ENCODE results near the gene EPX. TPM values are rescaled to one million over a fixed set of nuclear protein-coding genes. Genes with fewer than 3 reads are reported as not detected.

The EPX gene
- total RNA-seq, 2 donors from 2014 or later: not detected

DNA sequence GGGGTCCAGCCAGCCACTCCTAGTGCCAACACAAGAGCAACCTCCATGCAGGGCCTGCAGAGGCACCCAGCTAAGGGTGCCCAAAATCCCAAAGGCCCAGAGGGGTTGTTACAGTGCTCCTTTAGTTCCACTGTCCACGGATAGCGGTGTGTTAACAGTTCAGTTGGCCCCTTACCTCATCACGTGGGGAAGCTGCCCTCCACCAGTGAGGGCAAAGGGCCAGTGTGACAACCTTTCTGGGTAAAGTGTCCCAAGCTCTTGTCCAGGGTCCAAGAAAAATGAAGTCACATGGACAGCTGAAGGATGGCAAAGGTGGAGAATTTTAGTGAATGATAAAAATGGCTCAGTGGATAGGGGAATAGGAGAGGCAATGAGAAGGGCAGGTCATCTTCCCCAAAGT lies 35.2 kb downstream of the EPX start:
- no peak for ATAC-seq
- TF ChIP-seq, protein P1, sequence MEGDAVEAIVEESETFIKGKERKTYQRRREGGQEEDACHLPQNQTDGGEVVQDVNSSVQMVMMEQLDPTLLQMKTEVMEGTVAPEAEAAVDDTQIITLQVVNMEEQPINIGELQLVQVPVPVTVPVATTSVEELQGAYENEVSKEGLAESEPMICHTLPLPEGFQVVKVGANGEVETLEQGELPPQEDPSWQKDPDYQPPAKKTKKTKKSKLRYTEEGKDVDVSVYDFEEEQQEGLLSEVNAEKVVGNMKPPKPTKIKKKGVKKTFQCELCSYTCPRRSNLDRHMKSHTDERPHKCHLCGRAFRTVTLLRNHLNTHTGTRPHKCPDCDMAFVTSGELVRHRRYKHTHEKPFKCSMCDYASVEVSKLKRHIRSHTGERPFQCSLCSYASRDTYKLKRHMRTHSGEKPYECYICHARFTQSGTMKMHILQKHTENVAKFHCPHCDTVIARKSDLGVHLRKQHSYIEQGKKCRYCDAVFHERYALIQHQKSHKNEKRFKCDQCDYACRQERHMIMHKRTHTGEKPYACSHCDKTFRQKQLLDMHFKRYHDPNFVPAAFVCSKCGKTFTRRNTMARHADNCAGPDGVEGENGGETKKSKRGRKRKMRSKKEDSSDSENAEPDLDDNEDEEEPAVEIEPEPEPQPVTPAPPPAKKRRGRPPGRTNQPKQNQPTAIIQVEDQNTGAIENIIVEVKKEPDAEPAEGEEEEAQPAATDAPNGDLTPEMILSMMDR (IDR thresholded peaks at IDR 0.05): no peak
- no peak for TF ChIP-seq POLR2A (IDR thresholded peaks at IDR 0.05)
- Histone ChIP-seq H3K4me3 (no peak overlapping the region), H3K27ac (no peak overlapping the region), H3K27me3 (no peaks in the 10 kb centered on the region), H3K36me3 (replicated peaks in 1 of 2; ENCODE audit: insufficient read depth in 1 of 2, low read depth in 2 of 2) (no peaks in the 10 kb centered on the region), H3K4me1 (no peaks in the 10 kb centered on the region), H3K9me3 (no peaks in the 10 kb centered on the region)
- 71 to 74% methylated on average over 3 of the region's 3 CpGs for WGBS, 2 donors
- intact Hi-C loops (cut with DNase I): no loop called here
- no peak for DNase-seq

DNA sequence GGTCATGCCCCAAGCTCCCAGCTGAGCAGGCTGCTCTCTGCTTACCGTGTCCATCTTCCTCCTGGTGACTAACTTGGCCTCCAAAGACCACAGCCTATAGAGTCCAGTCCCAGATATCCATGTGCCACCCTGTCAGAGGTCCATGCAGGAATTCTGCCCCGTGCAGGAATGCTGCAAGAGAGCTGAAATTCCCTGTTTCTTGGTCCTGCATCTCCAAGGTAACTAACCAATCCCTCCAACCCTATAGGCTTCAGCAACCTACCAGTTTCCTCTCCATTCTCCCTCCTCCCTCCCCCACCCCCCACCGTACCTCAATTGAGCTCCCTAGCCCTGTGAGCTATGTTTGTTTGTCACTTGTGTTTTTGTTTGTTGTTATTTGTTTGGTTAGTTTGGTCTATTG lies 36.2 kb downstream of the EPX start:
- ATAC-seq (no peak), DNase-seq (no peak)
- no peaks in the 10 kb centered on the region for H3K36me3 ChIP-seq (replicated peaks in 1 of 2; ENCODE audit: insufficient read depth in 1 of 2, low read depth in 2 of 2)
- H3K4me1 ChIP-seq: no peaks in the 10 kb centered on the region
- no peak overlapping the region for H3K4me3 ChIP-seq
- 34 to 37% methylated on average over 3 of the region's 3 CpGs for WGBS, 2 donors
- no peak overlapping the region for H3K27ac ChIP-seq
- intact Hi-C loops (cut with DNase I): no loop called here
- TF ChIP-seq POLR2A (IDR thresholded peaks at IDR 0.05): no peak
- TF ChIP-seq, protein P1 (IDR thresholded peaks at IDR 0.05): no peak
- no peaks in the 10 kb centered on the region for H3K9me3 ChIP-seq
- H3K27me3 ChIP-seq: no peaks in the 10 kb centered on the region

GRCh38 chr17:58229384-58229783 lies 36.9 kb downstream of the EPX start:
- H3K36me3 ChIP-seq (replicated peaks in 1 of 2; ENCODE audit: insufficient read depth in 1 of 2, low read depth in 2 of 2): no peaks in the 10 kb centered on the region
- no peaks in the 10 kb centered on the region for H3K9me3 ChIP-seq
- no peaks in the 10 kb centered on the region for H3K4me1 ChIP-seq
- no peak for ATAC-seq
- H3K27ac ChIP-seq: no peak overlapping the region
- no peak overlapping the region for H3K4me3 ChIP-seq
- H3K27me3 ChIP-seq: no peaks in the 10 kb centered on the region
- 73 to 76% methylated on average over 1 of the region's 1 CpG for WGBS, 2 donors
- no peak for DNase-seq
- TF ChIP-seq POLR2A (IDR thresholded peaks at IDR 0.05): no peak
- TF ChIP-seq, protein P1 (IDR thresholded peaks at IDR 0.05): no peak
- intact Hi-C loops (cut with DNase I): no loop called here

DNA sequence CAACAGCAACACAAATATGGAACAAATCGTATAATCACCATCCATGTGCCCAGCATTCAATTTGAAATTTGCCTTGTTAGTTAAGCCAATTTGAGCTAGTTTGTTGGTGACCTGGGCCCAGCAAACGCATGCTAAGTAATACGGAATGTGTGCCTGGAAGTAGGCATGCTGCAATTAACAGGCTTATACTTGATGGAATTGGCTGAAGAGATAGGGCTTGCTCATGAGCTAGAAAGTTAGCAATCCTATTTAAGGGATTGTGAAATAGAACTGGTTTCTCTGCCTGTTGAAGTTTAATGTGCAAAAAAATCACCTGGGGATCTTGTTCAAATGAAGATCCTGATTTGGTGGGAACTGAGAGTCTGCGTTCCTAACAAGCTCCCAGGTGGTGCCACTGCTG lies 37.4 kb downstream of the EPX start:
- no peak overlapping the region for H3K4me3 ChIP-seq
- 86 to 93% methylated on average over 4 of the region's 4 CpGs for WGBS, 2 donors
- H3K4me1 ChIP-seq: no peaks in the 10 kb centered on the region
- H3K27ac ChIP-seq: no peak overlapping the region
- H3K9me3 ChIP-seq: no peaks in the 10 kb centered on the region
- no peak for DNase-seq
- ATAC-seq: no peak
- no peaks in the 10 kb centered on the region for H3K27me3 ChIP-seq
- intact Hi-C loops (cut with DNase I): no loop called here
- no peaks in the 10 kb centered on the region for H3K36me3 ChIP-seq (replicated peaks in 1 of 2; ENCODE audit: insufficient read depth in 1 of 2, low read depth in 2 of 2)
- TF ChIP-seq, protein P1 (IDR thresholded peaks at IDR 0.05): no peak
- TF ChIP-seq POLR2A (IDR thresholded peaks at IDR 0.05): no peak

GRCh38 chr17:58231641-58232040 lies 39.1 kb downstream of the EPX start:
- Histone ChIP-seq H3K4me1 (no peaks in the 10 kb centered on the region), H3K9me3 (no peaks in the 10 kb centered on the region)
- no peak for ATAC-seq

More at GRCh38 chr17:58231641-58232040, 39.1 kb downstream of the EPX start:
- TF ChIP-seq POLR2A (IDR thresholded peaks at IDR 0.05): no peak
- TF ChIP-seq, protein P1 (IDR thresholded peaks at IDR 0.05): no peak
- H3K36me3 ChIP-seq (replicated peaks in 1 of 2; ENCODE audit: insufficient read depth in 1 of 2, low read depth in 2 of 2): no peaks in the 10 kb centered on the region
- no peak for DNase-seq
- intact Hi-C loops (cut with DNase I): no loop called here
- H3K27ac ChIP-seq: no peak overlapping the region
- no peak overlapping the region for H3K4me3 ChIP-seq
- WGBS, 2 donors: 44 to 56% methylated on average over 2 of the region's 2 CpGs
- no peaks in the 10 kb centered on the region for H3K27me3 ChIP-seq

All from body of pancreas (tissue), 4 donors.